Gastroesophageal sphincter (tissue), 4 donors: Measurements from ENCODE around the gene TTYH1. TPM values are rescaled to one million over a fixed set of nuclear protein-coding genes. Genes with fewer than 3 reads are reported as not detected.

Source experiments
- ATAC-seq: fragments of 150-250 bp; one replicate; pipeline ENCODE4 v1.9.1; 2016; ENCODE audit warnings: mild to moderate bottlenecking, moderate library complexity
- H3K27ac ChIP-seq, 4 donors: fragments of 200-600 bp; sonication (generic) in 3 of 4; 1 replicate in 3 of 4; 2 replicates in 1 of 4; pipeline ENCODE4 v1.5.1; 2016 to 2019
- H3K27me3 ChIP-seq: fragments of 200-600 bp; sonication (generic); one replicate; pipeline ENCODE4 v1.5.1; 2019
- H3K36me3 ChIP-seq, 2 donors: fragments of 200-600 bp; sonication (generic); one replicate each; pipeline ENCODE4 v1.5.1; 2019; ENCODE audit warnings: control low read depth in 1 of 2
- H3K4me1 ChIP-seq, 3 donors: fragments of 200-600 bp; sonication (generic); 1 replicate in 2 of 3; 2 replicates in 1 of 3; pipeline ENCODE4 v1.5.1; 2016 to 2019; ENCODE audit warnings: control low read depth in 2 of 3
- H3K4me3 ChIP-seq, 2 donors: fragments of 200-600 bp; sonication (generic); one replicate each; pipeline ENCODE4 v1.5.1; 2019; ENCODE audit warnings: mild to moderate bottlenecking in 1 of 2, moderate library complexity in 1 of 2
- H3K9me3 ChIP-seq, 3 donors: fragments of 200-600 bp; sonication (generic); one replicate each; pipeline ENCODE4 v1.5.1; 2017 to 2019; ENCODE audit warnings: control low read depth in 2 of 3
- CTCF ChIP-seq, 4 experiments: fragments of 200-600 bp in 2 of 4; fragments of 450-650 bp in 2 of 4; sonication (generic) in 1 of 4; IDR thresholded peaks; one replicate each; pipeline ENCODE4 v1.5.1; 2017 to 2019; ENCODE audit warnings: antibody characterized with exemption in 4 of 4, mild to moderate bottlenecking in 2 of 4, moderate library complexity in 2 of 4
- EP300 ChIP-seq: sonication (generic); formaldehyde crosslinking; IDR thresholded peaks from one replicate; pipeline ENCODE4 v1.6.1; 2017; ENCODE audit warnings: antibody characterized with exemption, mild to moderate bottlenecking
- POLR2A ChIP-seq, 2 donors: fragments of 450-650 bp; IDR thresholded peaks; one replicate each; pipeline ENCODE4 v1.6.1; 2017; ENCODE audit warnings: antibody characterized with exemption in 2 of 2, mild to moderate bottlenecking in 2 of 2, moderate library complexity in 1 of 2
- POLR2AphosphoS5 ChIP-seq: sonication (generic); formaldehyde crosslinking; IDR thresholded peaks from one replicate; pipeline ENCODE4 v1.6.1; 2017; ENCODE audit warnings: antibody characterized with exemption
- WGBS, 2 donors: methylation state at CpG; one replicate each; pipeline ENCODE4 v1.1.5; 2018; ENCODE audit warnings: low coverage in 1 of 2; 5-methylcytosine and 5-hydroxymethylcytosine counted together
- total RNA-seq, 4 donors: library from RNA; depleted of rRNA; stranded (reverse); fragments of >200 nt; gene quantifications; one replicate each; pipeline ENCODE4 v1.1.0, GENCODE V29; 2016

TTYH1 gene
- total RNA-seq, 4 donors from 2014 or later: 1.2 to 19.8 (median 5.5) TPM

GRCh38 chr19:54420383-54421168, 5.3 kb downstream of the TTYH1 start:
- WGBS, 2 donors: 7% methylated on average over 3 of the region's 37 CpGs; no CpG with 5 or more reads in 1 of the 2 donors
- Histone ChIP-seq H3K36me3 (no peaks in the 10 kb centered on the region), H3K4me3 (peak overlapping the region in 1 of 2 donors; percentile 23), H3K27ac (peak overlapping the region in 3 of 4 donors; percentile 26 to 75 (median 59)), H3K9me3 (no peaks in the 10 kb centered on the region), H3K27me3 (peaks cover 98% of the 10 kb centered on the region), H3K4me1 (peaks cover 0 to 26% (median 0%) of the 10 kb centered on the region in 3 donors)
- no peak for TF ChIP-seq POLR2AphosphoS5
- TF ChIP-seq CTCF (IDR thresholded peaks at IDR 0.05): no peak
- no peak for TF ChIP-seq POLR2A (IDR thresholded peaks at IDR 0.05)
- no peak for TF ChIP-seq EP300
- peak; percentile 46 for ATAC-seq

GRCh38 chr19:54421169-54421516, 5.9 kb downstream of the TTYH1 start:
- Histone ChIP-seq H3K27ac (peak overlapping the region in 3 of 4 donors; percentile 11 to 75 (median 26)), H3K27me3 (peaks cover 98% of the 10 kb centered on the region), H3K36me3 (no peaks in the 10 kb centered on the region), H3K9me3 (no peaks in the 10 kb centered on the region), H3K4me3 (peak overlapping the region in 1 of 2 donors; percentile 23), H3K4me1 (peaks cover 0 to 23% (median 0%) of the 10 kb centered on the region in 3 donors)
- ATAC-seq: no peak
- no CpG with 5 or more reads among the region's 9 CpGs for WGBS, 2 donors
- TF ChIP-seq EP300 (no peak), CTCF (IDR thresholded peaks at IDR 0.05) (no peak), POLR2AphosphoS5 (no peak), POLR2A (IDR thresholded peaks at IDR 0.05) (no peak)

- H3K36me3 ChIP-seq: no peaks in the 10 kb centered on the region
- H3K4me1 ChIP-seq: peaks cover 0 to 23% (median 0%) of the 10 kb centered on the region in 3 donors
- TF ChIP-seq POLR2AphosphoS5: no peak
- TF ChIP-seq POLR2A (IDR thresholded peaks at IDR 0.05): no peak
- TF ChIP-seq EP300: no peak
- TF ChIP-seq CTCF (IDR thresholded peaks at IDR 0.05): no peak
- no peak for ATAC-seq
- peaks cover 98% of the 10 kb centered on the region for H3K27me3 ChIP-seq
- WGBS, 2 donors: 67% methylated on average over 1 of the region's 7 CpGs; no CpG with 5 or more reads in 1 of the 2 donors
- H3K27ac ChIP-seq: peak overlapping the region in 2 of 4 donors; percentile 26 to 75
- no peak overlapping the region for H3K4me3 ChIP-seq
- no peaks in the 10 kb centered on the region for H3K9me3 ChIP-seq
These were observed 6.3 kb downstream of the TTYH1 start for GRCh38 chr19:54421521-54421920.

- H3K27me3 ChIP-seq: peaks cover 96% of the 10 kb centered on the region
- no peak overlapping the region for H3K4me3 ChIP-seq
- WGBS, 2 donors: 75% methylated on average over 2 of the region's 20 CpGs; no CpG with 5 or more reads in 1 of the 2 donors
- TF ChIP-seq EP300 (no peak), CTCF (IDR thresholded peaks at IDR 0.05) (no peak), POLR2A (IDR thresholded peaks at IDR 0.05) (no peak), POLR2AphosphoS5 (no peak)
- no peaks in the 10 kb centered on the region for H3K36me3 ChIP-seq
- ATAC-seq: no peak
- no peaks in the 10 kb centered on the region for H3K9me3 ChIP-seq
- H3K27ac ChIP-seq: no peak overlapping the region
- peaks cover 0 to 23% (median 0%) of the 10 kb centered on the region in 3 donors for H3K4me1 ChIP-seq
These were observed 6.9 kb downstream of the TTYH1 start for GRCh38 chr19:54422136-54422535.

- Histone ChIP-seq H3K27ac (no peak overlapping the region), H3K4me1 (peaks cover 0 to 14% (median 0%) of the 10 kb centered on the region in 3 donors), H3K27me3 (peaks cover 95% of the 10 kb centered on the region), H3K36me3 (no peaks in the 10 kb centered on the region), H3K9me3 (no peaks in the 10 kb centered on the region), H3K4me3 (no peak overlapping the region)
- no peak for ATAC-seq
- TF ChIP-seq EP300 (no peak), CTCF (IDR thresholded peaks at IDR 0.05) (no peak), POLR2AphosphoS5 (no peak), POLR2A (IDR thresholded peaks at IDR 0.05) (no peak)
- WGBS, 2 donors: 79 to 86% methylated on average over 3 to 5 of the region's 14 CpGs
These were observed 8.9 kb downstream of the TTYH1 start for GRCh38 chr19:54424201-54424600.
